GM19023 (cell line): ENCODE data around the gene STK39.
A peak's percentile ranks its signal among the peaks of the same experiment; 100 is the strongest.

Source experiments
- ATAC-seq: cut with Tn5 transposase; IDR thresholded peaks from one replicate; pipeline ENCODE4 v1.9.1; 2021; ENCODE audit warnings: mild to moderate bottlenecking, moderate library complexity; ENCODE audit not compliant: unreplicated experiment

STK39 gene

DNA sequence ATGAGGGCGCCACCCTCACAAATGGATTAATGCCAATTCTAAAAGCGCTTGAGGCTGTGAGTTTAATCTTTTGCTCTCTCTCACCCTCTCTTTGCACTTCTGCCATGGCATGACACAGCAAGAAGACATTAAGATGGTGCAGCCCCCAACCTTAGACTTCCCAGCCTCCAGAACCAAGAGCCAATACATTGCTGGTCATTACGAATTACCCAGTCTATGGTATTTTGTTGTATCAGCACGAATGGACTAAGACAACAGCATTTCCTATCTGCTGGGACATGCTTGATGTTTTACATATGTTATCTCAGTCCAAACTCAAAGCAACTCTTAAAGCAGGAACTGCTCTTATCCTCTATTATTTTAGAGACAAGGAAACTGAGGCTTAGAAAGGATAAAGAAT is 222.9 kb downstream of the STK39 start:
- no peak for ATAC-seq

DNA sequence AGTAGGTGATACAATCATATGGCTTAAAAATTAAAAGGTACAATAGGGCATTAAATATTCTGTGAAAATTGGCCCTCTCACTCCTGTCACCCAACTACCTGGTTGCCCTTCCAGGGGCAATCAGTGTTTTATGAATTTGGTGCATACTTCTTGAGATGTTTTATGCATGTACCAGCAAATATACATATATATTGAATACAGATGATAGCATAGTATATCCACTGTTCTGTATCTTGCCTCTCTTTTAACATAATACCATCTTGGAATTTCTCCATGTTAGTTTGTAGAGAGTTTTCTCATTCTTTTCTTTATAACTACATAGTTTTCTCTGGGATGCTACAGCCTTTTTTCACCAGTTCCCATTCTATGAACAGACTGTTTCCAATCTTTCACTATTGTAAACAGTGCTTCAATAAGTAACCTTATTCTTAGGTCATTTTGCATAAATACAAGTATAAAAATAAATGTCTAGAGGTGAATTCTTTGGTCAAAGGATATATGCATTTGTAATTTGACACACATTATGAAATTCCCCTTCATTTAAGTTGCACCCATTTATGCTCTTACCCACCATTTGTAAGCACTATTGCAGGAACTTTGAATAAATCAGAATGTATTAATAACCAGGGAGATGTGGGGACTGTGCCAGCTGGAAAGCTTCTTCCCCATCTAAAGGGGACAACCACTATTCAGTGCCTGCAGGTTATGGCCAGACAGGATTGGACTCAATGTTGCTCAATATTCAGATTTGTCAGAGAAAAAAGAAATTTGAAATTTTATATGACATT is 225.4 kb downstream of the STK39 start:
- no peak for ATAC-seq

DNA sequence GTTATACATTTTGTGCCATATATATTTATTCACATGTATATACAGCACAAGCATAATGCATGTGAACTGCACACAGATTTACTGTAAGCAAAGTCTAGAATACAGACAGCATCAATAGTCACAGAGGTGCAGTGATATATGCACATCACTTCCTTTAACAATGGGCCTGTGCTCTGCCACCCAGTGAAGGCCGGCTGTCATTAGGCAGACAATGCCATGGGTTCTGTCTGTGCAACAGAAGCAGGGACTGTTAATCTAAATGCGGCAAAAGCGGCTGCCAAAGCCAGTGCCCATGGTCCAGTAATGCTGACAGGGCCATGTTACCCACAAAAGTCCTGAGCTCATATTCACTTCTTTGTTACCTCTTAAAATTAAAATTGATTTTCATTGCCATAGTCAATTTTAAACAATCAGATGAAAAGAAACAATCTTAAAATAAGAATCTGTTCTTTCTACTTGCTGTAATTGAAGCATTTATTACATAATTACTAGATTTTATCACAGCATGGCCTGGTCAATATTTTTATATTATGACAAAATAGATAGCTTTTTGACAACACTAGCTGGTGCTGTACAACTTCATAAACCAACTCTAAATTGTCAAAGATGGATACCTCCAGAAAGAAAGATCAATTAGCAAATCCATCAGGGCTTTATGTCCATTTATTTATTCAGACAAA is 232.0 kb downstream of the STK39 start:
- ATAC-seq: no peak

DNA sequence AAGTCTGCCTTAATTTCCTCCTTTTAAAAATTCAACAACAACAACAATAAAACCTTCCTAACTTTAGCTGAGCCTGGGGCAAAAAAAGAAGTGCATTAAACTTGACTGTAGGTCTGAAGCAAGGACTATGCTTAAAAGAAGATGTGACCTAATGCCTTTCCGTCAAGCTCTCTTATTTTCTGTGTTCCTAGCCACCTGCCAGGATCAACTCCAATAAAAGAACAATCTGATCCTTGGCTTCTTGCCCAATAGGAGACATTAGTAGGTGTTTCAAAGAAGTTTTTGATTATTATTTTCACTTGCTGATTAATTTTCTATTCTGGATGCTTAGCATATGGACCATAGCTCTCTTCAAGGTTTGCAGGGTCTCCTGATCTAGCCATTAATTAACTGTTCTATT is 237.5 kb downstream of the STK39 start:
- no peak for ATAC-seq

DNA sequence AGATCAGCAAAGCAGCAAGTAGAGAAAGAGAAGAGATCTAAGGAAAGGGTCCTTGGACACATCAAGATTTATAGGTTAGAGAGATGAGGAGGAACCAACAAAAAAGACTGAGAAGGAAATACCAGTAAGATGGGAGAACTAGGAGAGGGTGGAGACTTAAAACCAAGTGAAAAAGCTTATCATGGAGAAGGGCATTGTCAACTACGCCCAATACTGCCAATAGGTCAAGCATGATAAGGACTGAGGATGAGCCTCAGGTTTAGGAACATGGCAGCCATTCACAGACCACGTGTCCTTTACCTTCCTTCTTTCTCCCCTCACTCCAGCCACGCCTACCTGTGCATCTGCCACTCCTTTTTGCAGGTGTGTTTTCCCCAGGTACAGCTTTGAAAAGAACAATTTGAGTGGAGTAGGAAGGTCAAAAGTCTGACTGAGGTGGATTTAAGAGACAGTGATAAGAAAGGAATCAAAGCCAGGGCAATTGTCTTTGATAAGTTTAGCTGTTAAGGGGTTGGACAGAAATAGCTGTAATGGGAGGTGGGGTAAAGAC is 238.7 kb downstream of the STK39 start:
- ATAC-seq: no peak

DNA sequence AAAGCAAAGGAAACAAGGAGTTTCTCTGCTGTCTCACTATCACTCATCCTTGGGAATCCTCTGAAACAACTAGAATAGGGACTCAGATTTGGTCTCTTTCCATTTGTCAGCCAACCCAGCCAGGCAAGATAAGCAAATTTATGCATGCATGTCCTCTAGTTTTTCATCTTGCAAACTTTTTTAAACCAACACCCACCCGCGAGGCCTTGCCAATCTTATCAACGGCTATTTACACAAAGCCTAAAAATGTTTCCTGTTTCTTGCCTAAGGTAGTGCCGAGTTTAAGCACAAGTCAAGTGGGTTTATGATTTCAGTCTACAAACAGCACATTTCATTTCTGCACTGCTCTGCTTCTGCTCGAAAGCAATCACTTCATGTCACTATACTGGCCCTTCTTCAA is 240.9 kb downstream of the STK39 start:
- ATAC-seq: no peak

DNA sequence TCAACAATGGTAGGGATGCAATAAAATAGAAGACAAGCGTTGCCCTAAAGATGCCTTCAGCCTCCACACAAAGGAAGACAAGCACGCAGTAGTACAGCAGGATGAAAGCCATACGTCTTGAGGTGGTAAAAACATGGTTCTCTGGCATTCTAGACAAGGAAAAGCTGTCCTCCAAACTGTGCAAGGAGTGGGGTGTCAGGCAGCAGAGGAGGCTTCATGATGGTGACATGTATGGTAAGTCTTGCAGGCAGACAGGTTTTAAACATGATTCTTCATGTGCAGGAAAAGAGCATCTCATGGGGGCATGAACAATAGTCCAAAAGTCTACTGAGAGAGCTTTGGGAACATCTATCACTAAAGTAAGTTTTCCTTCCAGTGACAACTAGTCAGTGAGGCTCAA is 241.8 kb downstream of the STK39 start:
- no peak for ATAC-seq

DNA sequence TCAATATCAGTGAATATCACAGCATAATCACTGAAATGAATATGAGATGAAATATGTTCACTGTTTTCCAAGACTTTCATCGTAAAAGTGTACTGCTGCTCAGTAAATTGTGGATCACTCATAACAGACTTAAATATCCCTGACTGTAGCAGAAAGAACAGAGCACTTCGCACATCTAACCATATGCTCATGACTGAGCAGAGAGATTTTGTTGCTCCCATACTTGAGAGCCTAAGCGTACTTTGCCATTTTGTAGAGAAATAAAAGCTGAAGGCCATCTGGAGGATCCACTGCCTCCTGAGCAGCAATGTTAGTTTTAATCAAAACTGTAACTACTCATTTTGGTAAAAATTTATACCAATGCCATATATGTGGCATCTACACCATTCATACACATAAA is 243.5 kb downstream of the STK39 start:
- no peak for ATAC-seq

DNA sequence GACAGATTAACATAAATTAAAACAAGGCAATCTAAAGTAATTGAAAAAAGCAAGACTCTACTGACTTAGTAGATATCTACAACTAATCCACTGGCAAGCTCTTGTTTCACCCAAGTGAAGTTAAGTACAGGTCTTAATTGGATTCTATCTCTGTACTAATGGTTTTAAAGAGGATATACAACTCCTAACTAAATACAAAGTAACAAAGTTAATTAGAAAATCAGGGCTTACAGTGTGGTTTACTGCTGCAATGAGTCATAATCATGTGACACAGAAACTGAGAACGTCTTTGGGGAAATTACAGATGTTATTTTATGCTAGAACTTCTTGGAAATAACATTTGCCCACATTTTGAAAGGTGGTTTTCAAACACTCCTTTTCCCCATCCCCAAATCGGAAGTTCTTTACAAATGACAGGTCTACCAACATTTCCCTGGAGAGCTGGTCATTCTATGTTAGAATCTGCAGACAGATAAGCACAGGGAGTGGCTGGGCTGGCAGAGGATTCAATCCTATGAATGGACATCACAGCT is 245.3 kb downstream of the STK39 start:
- peak; percentile 60 for ATAC-seq

DNA sequence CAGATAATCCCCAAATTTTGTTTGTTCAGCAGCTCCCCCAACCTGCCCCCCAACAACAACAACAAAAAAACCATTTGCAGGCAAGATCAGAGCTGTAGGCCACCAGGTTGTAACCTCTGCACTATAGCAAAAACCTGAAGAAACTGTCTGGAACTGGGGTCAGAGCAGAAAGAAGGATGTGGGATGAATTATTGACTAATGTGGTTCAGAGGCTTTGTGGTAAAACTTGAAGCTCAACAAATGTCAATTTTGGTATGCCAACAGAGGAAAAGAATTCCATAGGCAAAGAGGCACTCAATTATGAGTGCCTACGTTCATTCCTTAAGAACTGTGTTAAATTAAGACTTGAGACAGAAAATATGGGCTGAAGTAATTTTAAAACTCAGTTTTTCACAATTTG is 255.1 kb downstream of the STK39 start:
- ATAC-seq: no peak

DNA sequence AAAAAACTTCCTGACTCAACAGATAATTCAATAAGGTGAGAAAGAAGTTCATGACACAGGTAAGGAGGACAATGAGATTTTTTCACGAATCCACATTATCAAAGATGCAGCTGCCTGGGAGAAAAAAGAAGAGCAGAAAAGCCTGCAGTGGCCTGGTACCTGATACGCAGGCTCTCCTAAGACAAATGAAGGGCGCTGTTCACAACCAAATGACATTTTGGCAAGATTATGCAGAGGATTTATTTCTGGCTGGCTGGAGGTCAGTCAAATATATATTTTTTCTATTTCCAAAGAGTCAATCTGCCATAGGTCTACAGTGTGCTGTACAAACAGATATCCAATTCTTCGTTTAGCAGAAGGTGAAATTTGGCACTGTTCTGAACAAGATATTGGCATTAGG is 257.3 kb downstream of the STK39 start:
- ATAC-seq: no peak

DNA sequence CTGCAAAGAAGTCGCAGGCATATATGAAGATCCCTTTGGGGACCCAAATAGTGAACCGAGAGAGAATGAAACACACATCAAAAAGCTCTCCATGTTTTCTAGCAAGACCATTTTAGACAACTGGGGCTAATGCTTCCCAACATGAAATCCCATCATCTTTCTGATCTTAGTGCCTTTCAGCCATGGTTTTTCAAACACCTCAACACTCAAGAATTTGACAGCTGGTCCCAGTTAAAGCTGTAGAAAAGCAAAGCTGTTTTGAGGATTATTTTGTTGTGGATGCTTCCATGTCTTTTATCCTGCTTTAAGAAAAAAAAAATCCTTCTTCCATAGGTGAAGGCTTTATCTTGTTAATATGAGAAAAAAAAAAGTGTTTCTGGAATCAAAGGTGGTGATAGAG is 259.1 kb downstream of the STK39 start:
- ATAC-seq: no peak

DNA sequence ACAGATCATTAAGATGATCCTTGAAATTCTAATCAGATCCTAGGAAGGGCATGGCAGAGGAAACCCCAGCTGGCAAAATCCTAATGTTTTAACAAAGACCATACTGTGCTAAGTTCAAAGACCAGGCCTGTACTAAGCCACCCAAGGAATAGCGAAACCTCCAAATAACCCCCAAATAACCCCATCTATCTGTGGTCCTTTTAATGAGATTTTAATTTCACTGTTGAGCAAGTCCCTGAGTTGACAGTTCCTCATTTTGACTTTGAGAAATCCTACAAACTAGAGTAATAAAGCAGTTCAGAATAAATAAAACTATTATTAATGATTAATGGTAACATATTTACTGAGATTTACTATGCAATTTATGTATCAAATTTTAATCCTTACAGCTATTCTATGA is 259.8 kb downstream of the STK39 start:
- no peak for ATAC-seq

DNA sequence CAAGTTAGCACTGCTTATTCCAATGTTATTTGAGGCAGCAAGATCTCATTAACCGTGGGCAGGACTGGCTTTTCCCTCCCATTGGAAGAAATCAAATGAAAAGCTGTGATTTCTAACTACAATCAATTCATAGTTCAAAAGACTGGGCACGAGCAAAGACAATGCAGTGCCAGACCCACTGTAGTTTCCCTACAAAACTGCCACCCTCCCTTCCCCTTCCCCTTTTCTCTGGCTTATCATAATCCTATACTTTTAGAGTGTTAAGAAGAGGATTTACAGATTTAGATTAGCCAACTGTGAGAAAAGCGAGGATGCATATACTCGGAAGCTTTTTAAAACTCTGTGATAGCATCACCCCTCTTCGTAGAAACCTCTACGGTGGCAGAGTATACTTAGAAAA is 260.4 kb downstream of the STK39 start:
- no peak for ATAC-seq

DNA sequence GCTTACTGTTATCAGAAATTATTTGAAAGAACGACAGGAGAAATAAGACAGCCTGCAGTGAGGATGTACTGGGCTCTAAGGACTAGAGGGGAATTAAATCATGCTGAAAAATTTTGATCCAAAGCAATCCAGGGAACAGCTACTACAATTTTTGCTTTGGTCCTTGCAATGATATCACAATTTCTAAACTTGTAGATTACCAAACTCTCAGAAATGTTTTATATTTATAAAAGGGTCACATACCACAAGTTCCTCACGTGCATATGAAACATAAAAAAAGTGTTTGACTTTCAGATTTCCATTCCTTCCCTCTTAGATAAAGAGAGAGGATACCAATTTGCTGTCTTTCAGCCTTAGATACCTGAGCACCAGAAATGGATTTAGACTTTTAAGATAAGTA is 261.2 kb downstream of the STK39 start:
- no peak for ATAC-seq

DNA sequence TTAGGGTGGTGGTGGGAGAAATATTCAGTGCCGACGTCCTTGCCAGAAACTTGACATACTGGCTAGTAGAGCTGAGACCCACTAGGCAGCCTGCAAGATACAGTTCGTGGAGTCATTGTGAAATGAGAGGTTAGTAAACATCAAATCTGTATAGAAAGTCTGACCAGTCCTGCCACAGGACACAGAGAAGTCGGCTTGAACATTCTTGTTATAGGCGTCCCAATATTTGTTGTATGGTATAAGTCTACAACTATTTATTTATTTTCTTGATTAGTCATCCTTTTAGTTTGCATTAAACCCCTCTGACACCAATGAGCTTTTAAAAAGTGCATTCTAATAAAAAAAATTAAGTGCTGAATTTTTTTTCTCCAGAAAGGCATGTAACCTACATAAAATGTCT is 265.4 kb downstream of the STK39 start:
- ATAC-seq: no peak

DNA sequence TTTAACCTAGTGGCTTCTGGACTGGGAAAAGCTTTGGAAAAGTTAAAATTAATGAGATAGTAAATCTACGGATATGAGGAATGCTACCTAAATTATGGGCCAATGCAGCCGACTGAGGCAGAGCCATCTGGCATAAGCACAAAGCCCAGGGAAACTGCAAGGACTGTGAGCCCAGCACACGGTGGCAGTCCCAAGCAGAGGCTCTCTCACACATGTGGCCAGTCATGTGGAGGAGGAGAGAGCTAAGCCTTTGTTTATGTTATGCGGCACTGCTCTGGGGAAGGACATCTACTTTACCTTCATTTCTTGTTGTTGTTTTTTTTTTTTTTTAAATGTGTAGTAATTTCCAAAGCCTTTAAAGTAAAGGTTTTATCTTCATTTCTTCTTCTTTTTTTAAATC is 267.0 kb downstream of the STK39 start:
- ATAC-seq: no peak

DNA sequence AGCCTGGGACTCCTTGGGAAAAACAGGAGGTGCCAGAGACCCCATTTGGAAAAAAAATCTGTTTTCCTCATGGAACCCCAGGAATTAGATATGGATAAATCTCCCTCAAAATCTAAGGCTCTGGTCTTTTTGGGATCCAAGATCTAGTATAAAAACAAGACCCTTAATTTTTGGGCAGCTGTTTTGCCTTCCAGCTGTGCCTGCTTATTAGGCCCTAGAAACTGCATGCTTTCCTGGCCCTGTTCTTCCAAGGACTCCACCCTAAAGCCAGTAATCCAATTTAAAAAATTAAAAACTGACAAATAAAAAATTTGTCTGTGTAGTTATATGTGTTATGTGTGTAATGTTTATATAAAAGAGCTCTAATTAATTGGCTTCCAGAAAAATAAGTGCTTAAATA is 274.6 kb downstream of the STK39 start:
- no peak for ATAC-seq

DNA sequence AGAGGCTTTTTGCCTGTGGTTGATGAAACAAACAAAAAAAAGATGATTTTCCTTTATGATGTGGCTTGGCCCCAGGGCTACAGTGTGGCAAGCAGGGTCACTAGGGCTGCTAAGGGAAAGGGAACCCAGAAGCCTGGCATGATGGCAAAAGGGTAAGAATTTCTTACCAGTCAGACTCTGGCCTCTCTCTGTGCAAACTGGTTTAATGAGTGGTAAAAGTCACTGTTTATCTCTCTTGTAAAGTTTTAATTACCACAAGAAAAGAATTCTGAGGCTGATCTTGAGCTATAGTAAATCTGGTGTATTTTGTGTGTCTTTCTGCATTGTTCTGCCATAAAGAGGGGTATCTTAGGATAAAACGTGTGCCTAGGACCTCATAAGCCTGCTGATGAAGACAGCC is 275.4 kb downstream of the STK39 start:
- ATAC-seq: no peak

DNA sequence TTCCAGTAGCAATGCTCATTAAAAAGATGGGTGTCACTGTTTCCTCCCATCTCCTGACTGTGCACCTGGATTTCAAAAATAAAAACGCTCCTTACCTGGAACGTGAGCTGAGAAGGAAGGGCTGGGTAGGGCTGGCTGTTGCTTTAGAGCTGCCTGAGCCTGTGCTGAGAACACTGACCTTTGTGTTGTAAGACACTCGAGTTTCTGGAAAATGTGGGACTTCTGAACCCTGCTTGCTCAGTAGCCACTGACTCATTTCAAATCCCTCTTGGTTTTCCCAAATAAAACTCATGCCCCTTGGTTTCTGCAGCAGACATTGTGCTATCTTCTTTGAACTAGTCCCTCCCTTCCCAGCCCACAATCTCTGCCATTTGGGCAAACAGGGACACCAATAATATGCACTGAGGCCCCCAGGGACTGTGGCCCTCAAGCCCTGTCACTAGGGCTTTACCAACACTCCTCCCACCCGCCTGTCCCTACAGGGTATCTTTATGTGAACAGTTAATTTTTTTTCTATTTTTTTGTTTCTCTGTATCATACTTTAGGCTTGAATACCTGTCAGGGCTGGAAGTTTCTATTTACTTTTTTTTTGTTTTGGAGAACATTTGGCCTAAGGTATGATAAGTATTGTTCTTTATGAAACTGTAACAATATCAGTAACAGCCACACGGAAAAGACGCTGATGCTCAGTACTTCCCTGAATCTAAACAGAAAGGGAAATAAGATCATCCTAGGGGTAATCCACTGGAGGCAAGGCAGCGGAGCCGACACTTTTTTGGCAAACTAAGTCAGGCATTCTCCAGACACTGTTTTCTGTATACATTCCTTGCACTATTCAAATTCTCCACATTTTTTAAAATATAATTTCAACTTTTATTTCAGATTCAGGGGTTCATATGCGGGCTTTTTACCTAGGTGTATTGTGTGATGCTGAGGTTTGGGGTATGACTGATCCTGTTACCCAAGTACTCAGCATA is 280.2 kb downstream of the STK39 start:
- ATAC-seq: no peak
